ENCODE results near the gene KCNJ9. TPM values are rescaled to one million over a fixed set of nuclear protein-coding genes. Genes with fewer than 3 reads are reported as not detected.

Gene KCNJ9
- total RNA-seq, 1 experiment from 2014 or later, result not detected

GRCh38 chr1:160070243-160071163, 10.8 kb upstream of the KCNJ9 start:
- TF ChIP-seq CTCF (IDR thresholded peaks at IDR 0.05; ENCODE audit: unreplicated experiment), result no peak
- Mint-ChIP-seq H3K36me3 (ENCODE audit: insufficient read depth, unreplicated experiment) (peaks cover 13% of the 10 kb centered on the region), H3K4me3 (ENCODE audit: low read depth, unreplicated experiment) (peak overlapping the region; percentile 93), H3K27ac (ENCODE audit: unreplicated experiment) (peak overlapping the region; percentile 28), H3K9me3 (ENCODE audit: low read depth, unreplicated experiment) (no peaks in the 10 kb centered on the region), H3K4me1 (ENCODE audit: low read depth, unreplicated experiment) (peaks cover 10% of the 10 kb centered on the region), H3K27me3 (ENCODE audit: unreplicated experiment) (peaks cover 100% of the 10 kb centered on the region)
- DNase-seq, result peak; percentile 82
- BruUV-seq (replicated peaks), result no TSS peak
- intact Hi-C loops (cut with micrococcal nuclease; ENCODE audit: unreplicated experiment), result no loop called here
- CTCF ChIA-PET, result interaction anchor here (0.5 to 2.6 kb wide), 6 partner anchors 8 to 149 kb away, joined by 3 to 8 read pairs (median 5); partner anchors contain the start of gene KCNJ9

- Mint-ChIP-seq H3K36me3 (ENCODE audit: insufficient read depth, unreplicated experiment) (peaks cover 13% of the 10 kb centered on the region), H3K9me3 (ENCODE audit: low read depth, unreplicated experiment) (no peaks in the 10 kb centered on the region), H3K27ac (ENCODE audit: unreplicated experiment) (no peak overlapping the region), H3K4me1 (ENCODE audit: low read depth, unreplicated experiment) (peaks cover 10% of the 10 kb centered on the region), H3K4me3 (ENCODE audit: low read depth, unreplicated experiment) (no peak overlapping the region), H3K27me3 (ENCODE audit: unreplicated experiment) (peaks cover 100% of the 10 kb centered on the region)
- BruUV-seq (replicated peaks), result no TSS peak
- TF ChIP-seq CTCF (IDR thresholded peaks at IDR 0.05; ENCODE audit: unreplicated experiment), result no peak
- intact Hi-C loops (cut with micrococcal nuclease; ENCODE audit: unreplicated experiment), result no loop called here
- CTCF ChIA-PET, result interaction anchor here (1.0 to 2.6 kb wide), 3 partner anchors 10 to 14 kb away, joined by 5 to 8 read pairs (median 6); partner anchors contain the start of gene KCNJ9
- no peak for DNase-seq
Measured at GRCh38 chr1:160071289-160071688, 10.0 kb upstream of the KCNJ9 start.

- H3K9me3 Mint-ChIP-seq (ENCODE audit: low read depth, unreplicated experiment), result no peaks in the 10 kb centered on the region
- TF ChIP-seq CTCF (IDR thresholded peaks at IDR 0.05; ENCODE audit: unreplicated experiment), result no peak
- intact Hi-C loops (cut with micrococcal nuclease; ENCODE audit: unreplicated experiment), result loop anchor here (5.0 kb wide), 1 partner anchor 43 kb away; the partner anchor contains the start of gene PIGM
- H3K4me1 Mint-ChIP-seq (ENCODE audit: low read depth, unreplicated experiment), result peaks cover 8% of the 10 kb centered on the region
- H3K27me3 Mint-ChIP-seq (ENCODE audit: unreplicated experiment), result peaks cover 100% of the 10 kb centered on the region
- BruUV-seq (replicated peaks), result no TSS peak
- no peak overlapping the region for H3K4me3 Mint-ChIP-seq (ENCODE audit: low read depth, unreplicated experiment)
- H3K27ac Mint-ChIP-seq (ENCODE audit: unreplicated experiment), result no peak overlapping the region
- no peak for DNase-seq
- H3K36me3 Mint-ChIP-seq (ENCODE audit: insufficient read depth, unreplicated experiment), result peaks cover 14% of the 10 kb centered on the region
- CTCF ChIA-PET, result no interaction called here
Measured at GRCh38 chr1:160074865-160075264, 6.5 kb upstream of the KCNJ9 start.

- no peak overlapping the region for H3K27ac Mint-ChIP-seq (ENCODE audit: unreplicated experiment)
- peaks cover 100% of the 10 kb centered on the region for H3K27me3 Mint-ChIP-seq (ENCODE audit: unreplicated experiment)
- CTCF ChIA-PET, result no interaction called here
- H3K4me3 Mint-ChIP-seq (ENCODE audit: low read depth, unreplicated experiment), result no peak overlapping the region
- no peak for DNase-seq
- no TSS peak for BruUV-seq (replicated peaks)
- H3K4me1 Mint-ChIP-seq (ENCODE audit: low read depth, unreplicated experiment), result peaks cover 4% of the 10 kb centered on the region
- intact Hi-C loops (cut with micrococcal nuclease; ENCODE audit: unreplicated experiment), result loop anchor here (5.0 kb wide), 1 partner anchor 44 kb away; the partner anchor contains the start of gene PIGM
- no peak for TF ChIP-seq CTCF (IDR thresholded peaks at IDR 0.05; ENCODE audit: unreplicated experiment)
- H3K36me3 Mint-ChIP-seq (ENCODE audit: insufficient read depth, unreplicated experiment), result peaks cover 4% of the 10 kb centered on the region
- H3K9me3 Mint-ChIP-seq (ENCODE audit: low read depth, unreplicated experiment), result no peaks in the 10 kb centered on the region
Measured at GRCh38 chr1:160075836-160076235, 5.5 kb upstream of the KCNJ9 start.

Measured in Calu3 (cell line).